ENCODE results near the gene ABCF2. TPM values are rescaled to one million over a fixed set of nuclear protein-coding genes. Genes with fewer than 3 reads are reported as not detected.

ABCF2 gene
- total RNA-seq, 1 donor from 2014 or later, result 31.3 TPM

DNA sequence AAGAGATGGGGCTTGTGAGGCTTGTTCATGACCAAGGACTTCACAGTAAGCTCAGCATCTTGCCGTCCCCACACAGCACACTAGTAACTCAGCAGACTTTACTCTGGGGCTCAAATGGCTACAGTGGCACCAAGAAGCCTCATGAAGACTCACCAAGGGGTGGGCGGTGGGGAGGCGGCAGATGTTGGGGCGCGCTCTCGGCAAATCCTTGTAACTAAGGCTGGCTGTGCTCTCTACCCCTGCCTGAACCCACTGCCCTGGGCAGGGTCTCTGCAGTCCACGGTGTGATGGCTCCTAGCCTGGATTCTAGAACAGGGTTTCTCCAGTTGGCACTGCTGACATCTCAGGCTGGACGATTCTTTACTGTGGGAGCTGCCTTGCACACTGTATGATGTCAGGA, 33.9 kb upstream of the ABCF2 start:
- Mint-ChIP-seq H3K9me3 (no peaks in the 10 kb centered on the region), H3K27me3 (ENCODE audit: insufficient read depth, low read depth) (peaks cover 18% of the 10 kb centered on the region), H3K4me3 (no peak overlapping the region), H3K27ac (no peak overlapping the region), H3K36me3 (no peaks in the 10 kb centered on the region), H3K4me1 (no peaks in the 10 kb centered on the region)
- Histone ChIP-seq H2AFZ (replicated peaks) (no peak overlapping the region), H3K9me3 (ENCODE audit: low read depth) (no peaks in the 10 kb centered on the region), H3K27me3 (peaks cover 16% of the 10 kb centered on the region), H4K20me1 (ENCODE audit: low read depth) (no peaks in the 10 kb centered on the region), H3K9ac (no peak overlapping the region), H3F3A (ENCODE audit: low read depth) (no peaks in the 10 kb centered on the region), H3K36me3 (no peaks in the 10 kb centered on the region), H3K4me2 (no peak overlapping the region), H3K27ac (no peak overlapping the region), H3K79me2 (ENCODE audit: low read depth) (no peaks in the 10 kb centered on the region), H3K4me3 (no peak overlapping the region), H3K4me1 (no peaks in the 10 kb centered on the region)
- DNase-seq (ENCODE audit: low spot score), result no peak
- no peak for TF ChIP-seq EZH2phosphoT487 (IDR thresholded peaks at IDR 0.05)
- TF ChIP-seq, protein P1, sequence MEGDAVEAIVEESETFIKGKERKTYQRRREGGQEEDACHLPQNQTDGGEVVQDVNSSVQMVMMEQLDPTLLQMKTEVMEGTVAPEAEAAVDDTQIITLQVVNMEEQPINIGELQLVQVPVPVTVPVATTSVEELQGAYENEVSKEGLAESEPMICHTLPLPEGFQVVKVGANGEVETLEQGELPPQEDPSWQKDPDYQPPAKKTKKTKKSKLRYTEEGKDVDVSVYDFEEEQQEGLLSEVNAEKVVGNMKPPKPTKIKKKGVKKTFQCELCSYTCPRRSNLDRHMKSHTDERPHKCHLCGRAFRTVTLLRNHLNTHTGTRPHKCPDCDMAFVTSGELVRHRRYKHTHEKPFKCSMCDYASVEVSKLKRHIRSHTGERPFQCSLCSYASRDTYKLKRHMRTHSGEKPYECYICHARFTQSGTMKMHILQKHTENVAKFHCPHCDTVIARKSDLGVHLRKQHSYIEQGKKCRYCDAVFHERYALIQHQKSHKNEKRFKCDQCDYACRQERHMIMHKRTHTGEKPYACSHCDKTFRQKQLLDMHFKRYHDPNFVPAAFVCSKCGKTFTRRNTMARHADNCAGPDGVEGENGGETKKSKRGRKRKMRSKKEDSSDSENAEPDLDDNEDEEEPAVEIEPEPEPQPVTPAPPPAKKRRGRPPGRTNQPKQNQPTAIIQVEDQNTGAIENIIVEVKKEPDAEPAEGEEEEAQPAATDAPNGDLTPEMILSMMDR (IDR thresholded peaks at IDR 0.05), result no peak
- TF ChIP-seq EZH2 (IDR thresholded peaks at IDR 0.05), result no peak

DNA sequence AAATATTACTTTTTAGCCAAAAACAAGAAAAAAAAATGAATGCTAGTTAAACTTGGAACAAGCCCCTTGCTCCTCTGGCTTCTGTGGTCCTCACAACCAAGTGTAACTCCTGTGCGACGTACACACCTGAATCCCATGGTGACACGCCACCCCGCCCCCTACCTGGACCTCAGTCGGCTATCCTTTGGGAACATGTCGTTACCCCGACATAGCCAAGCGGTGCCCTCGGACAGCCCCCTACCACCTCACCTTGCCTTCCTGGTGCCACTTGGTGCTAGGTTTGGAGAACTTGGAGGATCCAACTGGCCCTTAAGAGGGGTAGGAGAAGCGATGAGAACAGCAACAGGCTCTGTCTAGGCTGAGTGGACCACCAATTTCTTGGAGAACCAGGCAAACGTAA, 33.5 kb upstream of the ABCF2 start:
- Histone ChIP-seq H3K27ac (no peak overlapping the region), H3K79me2 (ENCODE audit: low read depth) (no peaks in the 10 kb centered on the region), H3F3A (ENCODE audit: low read depth) (no peaks in the 10 kb centered on the region), H3K36me3 (no peaks in the 10 kb centered on the region), H3K4me3 (no peak overlapping the region), H2AFZ (replicated peaks) (no peak overlapping the region), H3K4me2 (no peak overlapping the region), H3K9me3 (ENCODE audit: low read depth) (no peaks in the 10 kb centered on the region), H4K20me1 (ENCODE audit: low read depth) (no peaks in the 10 kb centered on the region), H3K4me1 (no peaks in the 10 kb centered on the region), H3K27me3 (peaks cover 20% of the 10 kb centered on the region), H3K9ac (no peak overlapping the region)
- H3K27me3 Mint-ChIP-seq (ENCODE audit: insufficient read depth, low read depth), result peaks cover 21% of the 10 kb centered on the region
- no peak for DNase-seq (ENCODE audit: low spot score)
- H3K9me3 Mint-ChIP-seq, result no peaks in the 10 kb centered on the region
- TF ChIP-seq, protein P1 (IDR thresholded peaks at IDR 0.05), result no peak
- TF ChIP-seq EZH2phosphoT487 (IDR thresholded peaks at IDR 0.05) (no peak), EZH2 (IDR thresholded peaks at IDR 0.05) (no peak)
- H3K4me3 Mint-ChIP-seq, result no peak overlapping the region
- H3K36me3 Mint-ChIP-seq, result no peaks in the 10 kb centered on the region
- H3K4me1 Mint-ChIP-seq, result peaks cover 3% of the 10 kb centered on the region
- H3K27ac Mint-ChIP-seq, result no peak overlapping the region

DNA sequence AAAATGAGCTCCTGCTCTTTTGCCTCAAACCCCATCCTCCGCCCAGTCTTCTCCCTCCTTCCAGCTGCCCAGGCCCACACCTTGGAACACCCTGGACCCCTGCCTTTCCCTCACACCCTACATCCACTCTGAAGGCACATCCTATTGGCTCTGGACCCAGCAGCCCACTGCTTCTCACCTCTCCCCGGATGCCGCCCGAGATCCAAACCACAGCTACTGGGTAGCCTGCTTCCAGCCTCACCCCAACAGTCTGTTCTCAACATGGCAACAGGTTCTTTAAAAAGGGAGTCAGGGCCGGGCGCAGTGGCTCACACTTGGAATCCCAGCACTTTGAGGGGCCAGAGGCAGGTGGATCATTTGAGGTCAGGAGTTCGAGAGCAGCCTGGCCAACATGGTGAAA, 31.0 kb upstream of the ABCF2 start:
- peaks cover 5% of the 10 kb centered on the region for H3F3A ChIP-seq (ENCODE audit: low read depth)
- no peak overlapping the region for H2AFZ ChIP-seq (replicated peaks)
- no peak overlapping the region for H3K9ac ChIP-seq
- peaks cover 7% of the 10 kb centered on the region for H3K4me1 ChIP-seq
- H3K79me2 ChIP-seq (ENCODE audit: low read depth), result no peaks in the 10 kb centered on the region
- Mint-ChIP-seq H3K36me3 (no peaks in the 10 kb centered on the region), H3K9me3 (no peaks in the 10 kb centered on the region), H3K27ac (no peak overlapping the region), H3K27me3 (ENCODE audit: insufficient read depth, low read depth) (peaks cover 21% of the 10 kb centered on the region), H3K4me1 (peaks cover 24% of the 10 kb centered on the region), H3K4me3 (no peak overlapping the region)
- H3K9me3 ChIP-seq (ENCODE audit: low read depth), result no peaks in the 10 kb centered on the region
- peaks cover 33% of the 10 kb centered on the region for H3K27me3 ChIP-seq
- H4K20me1 ChIP-seq (ENCODE audit: low read depth), result no peaks in the 10 kb centered on the region
- no peaks in the 10 kb centered on the region for H3K36me3 ChIP-seq
- TF ChIP-seq EZH2 (IDR thresholded peaks at IDR 0.05) (no peak), EZH2phosphoT487 (IDR thresholded peaks at IDR 0.05) (no peak)
- TF ChIP-seq, protein P1 (IDR thresholded peaks at IDR 0.05), result no peak
- no peak for DNase-seq (ENCODE audit: low spot score)
- H3K27ac ChIP-seq, result no peak overlapping the region
- H3K4me3 ChIP-seq, result no peak overlapping the region
- H3K4me2 ChIP-seq, result no peak overlapping the region

Measured in neural progenitor cell (in vitro differentiated cells).